Measurements from ENCODE around the gene CYFIP2. TPM values are rescaled to one million over a fixed set of nuclear protein-coding genes. Genes with fewer than 3 reads are reported as not detected.

CYFIP2 gene
- polyA plus RNA-seq, 4 donors: 101 to 138 (median 116) TPM

DNA sequence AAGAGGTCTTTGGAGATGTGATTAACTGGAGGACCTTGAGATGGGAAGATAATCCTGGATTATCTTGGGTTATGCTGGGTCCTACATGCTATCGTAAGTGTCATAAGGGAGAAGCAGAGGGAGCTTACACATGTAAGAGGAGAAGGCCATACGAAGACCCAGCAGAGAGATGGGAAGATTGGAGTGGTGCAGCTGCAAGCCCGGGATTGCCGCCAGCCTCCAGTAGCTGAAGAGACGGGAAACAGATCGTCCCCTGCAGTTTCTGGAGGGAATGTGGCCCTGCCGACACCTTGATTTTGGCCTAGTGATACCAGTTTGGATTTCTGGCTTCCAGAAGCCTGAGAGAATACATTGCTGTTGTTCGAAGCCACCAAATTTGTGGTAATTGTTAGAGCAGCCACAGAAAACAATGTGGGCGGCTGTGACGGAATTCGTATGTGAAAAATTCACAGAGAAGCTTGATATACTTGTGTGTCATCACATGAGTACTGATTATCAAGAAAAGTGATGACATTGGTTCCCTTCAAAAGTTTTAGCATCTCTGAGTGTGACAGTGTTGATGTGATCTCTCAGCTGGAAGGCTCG, 86.9 kb downstream of the CYFIP2 start:
- no peak for DNase-seq (ENCODE audit: low read depth in 4 of 4, low spot score in 2 of 4)

DNA sequence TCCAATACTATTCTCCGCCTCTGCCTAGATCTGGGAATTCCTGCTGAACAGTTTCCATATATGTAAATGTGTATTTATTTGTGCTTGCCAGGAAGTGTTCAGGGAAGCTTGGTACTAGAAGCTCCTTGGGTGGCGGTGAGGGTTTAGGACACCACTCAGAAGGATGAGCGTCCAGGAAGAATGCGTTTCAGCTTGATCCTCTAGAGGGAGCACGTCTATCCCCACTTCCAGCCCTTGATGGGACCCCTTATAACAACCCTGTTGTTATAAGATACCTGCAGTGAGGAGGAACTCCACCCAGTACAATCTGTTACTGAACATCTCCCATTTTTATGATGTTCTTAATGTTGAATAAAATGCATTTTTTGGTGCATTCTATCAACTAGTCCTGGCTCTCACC, 88.9 kb downstream of the CYFIP2 start:
- DNase-seq (ENCODE audit: low read depth in 4 of 4, low spot score in 2 of 4): no peak

DNA sequence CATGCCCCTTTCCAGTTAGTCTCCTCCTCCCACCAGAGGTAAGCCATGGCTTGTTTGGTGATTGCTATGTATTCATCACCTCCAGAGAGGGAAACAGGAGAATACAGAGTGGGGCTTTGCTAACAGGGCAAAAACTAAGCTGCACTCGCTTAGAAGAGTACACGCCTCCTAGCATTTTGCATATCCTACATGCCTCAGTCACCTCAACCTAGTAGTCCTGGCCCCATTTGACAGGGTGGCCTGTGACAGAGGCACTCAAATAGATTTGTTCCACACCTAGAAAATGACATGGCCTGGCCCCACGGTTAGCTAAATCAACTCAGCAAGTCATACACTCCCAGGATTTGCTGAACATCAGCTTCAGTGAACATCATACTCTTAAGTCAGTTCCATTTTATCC, 90.7 kb downstream of the CYFIP2 start:
- DNase-seq (ENCODE audit: low read depth in 4 of 4, low spot score in 2 of 4): no peak

DNA sequence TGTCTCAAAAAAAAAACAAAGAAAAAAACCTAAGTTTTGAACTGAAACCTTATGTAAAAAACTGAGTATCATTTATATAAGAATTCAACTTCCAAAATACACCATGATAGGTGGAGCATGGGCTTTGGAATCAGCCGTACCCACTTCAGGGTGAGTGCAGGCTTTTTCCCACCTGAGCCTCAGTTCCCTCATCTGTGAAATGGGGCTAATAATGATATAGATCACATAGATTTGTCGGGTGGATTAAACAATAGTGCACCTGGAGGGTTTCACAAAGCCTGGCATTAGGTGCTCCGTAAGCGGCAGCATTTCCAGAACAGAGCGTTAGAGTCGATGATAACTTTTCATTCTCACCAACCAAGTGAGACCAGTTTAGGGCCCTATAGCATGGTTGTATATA, 91.9 kb downstream of the CYFIP2 start:
- no peak for DNase-seq (ENCODE audit: low read depth in 4 of 4, low spot score in 2 of 4)

DNA sequence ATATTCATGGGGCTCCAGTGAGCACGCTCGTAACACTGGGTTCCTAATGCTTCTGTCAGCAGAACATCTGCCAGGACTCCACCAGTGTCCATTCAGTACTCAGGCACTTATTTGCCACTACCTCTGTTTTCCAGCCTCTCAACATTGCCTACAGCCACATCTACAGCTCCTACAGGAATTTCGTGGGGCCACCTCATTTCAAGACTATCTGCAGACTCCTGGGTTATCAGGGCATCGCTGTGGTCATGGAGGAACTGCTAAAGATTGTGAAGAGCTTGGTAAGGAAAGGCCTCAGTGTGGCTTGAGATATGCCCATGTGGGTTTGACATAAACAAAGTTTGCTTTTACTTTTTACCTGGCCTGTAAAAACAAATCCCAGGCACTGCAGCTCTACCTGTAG, 92.9 kb downstream of the CYFIP2 start:
- DNase-seq (ENCODE audit: low read depth in 4 of 4, low spot score in 2 of 4): no peak

DNA sequence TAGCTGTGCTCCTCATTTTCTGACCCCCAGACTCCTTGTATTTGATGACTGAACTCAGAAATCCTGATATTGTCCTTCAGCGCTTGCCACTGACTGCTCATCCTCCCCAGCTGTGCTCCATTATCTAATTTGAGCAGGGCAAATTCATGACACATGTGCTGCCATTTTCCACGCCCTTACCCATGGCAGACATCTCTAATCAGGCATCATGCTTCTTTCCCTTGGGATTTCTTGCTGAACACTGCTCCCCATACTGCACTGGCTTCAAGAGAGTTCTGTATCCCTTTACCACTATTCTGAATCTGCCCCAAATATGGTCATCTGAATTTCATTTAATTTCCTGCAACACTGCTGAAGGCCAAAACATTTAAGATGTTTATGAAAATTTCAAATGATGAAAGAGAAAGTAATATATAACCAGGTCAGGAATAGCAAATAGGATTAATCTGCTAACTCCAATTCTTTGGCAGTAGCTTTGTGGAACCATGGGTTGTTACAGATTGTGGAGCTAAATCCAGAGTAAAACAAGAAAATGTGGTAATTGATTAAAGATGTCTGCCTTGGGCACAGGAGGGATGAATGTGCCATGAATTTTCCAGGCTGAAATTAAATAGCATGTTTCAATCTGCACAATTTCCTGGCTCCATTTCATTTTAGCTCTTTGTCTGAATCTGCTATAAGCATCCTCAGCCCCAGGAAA, 93.6 kb downstream of the CYFIP2 start:
- no peak for DNase-seq (ENCODE audit: low read depth in 4 of 4, low spot score in 2 of 4)

DNA sequence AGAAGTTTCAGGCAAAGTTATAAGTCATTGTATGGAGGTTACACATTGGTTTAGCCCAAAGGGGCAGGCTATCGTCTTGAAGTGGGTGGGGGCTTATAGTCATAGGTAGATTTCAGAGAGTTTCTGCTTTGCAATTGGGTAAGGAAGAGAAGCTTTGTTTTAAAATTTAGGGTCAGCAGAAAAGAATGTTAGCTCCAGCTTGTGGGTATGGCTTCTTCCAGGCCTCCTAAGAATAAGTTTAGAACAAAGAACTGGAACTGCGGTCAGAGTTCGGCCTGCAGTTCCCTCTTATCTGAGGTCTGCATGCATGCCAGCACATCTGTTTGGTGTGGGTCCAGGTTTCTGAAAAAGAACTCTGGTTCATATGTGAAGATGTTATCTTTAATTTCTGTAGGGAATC, 96.1 kb downstream of the CYFIP2 start:
- no peak for DNase-seq (ENCODE audit: low read depth in 4 of 4, low spot score in 2 of 4)

DNA sequence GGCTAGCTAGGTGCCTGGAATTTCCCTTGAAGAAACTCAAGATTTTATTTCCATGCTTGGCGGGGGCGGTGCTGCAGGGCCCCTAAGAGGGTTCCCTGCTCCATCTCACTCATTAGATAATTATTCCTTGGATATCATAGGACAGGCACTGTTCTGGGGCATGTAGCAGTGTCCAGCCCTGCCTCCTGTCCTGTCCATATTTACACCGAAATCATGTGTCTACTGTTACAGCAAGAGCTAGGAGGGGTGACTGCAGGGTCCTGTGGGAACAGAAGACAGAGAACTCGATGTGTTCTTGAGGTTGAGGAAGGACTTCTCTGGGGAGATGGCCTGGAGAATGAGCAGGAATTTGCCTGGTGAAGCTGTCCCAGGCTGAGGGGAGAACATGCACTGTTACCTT, 96.6 kb downstream of the CYFIP2 start:
- no peak for DNase-seq (ENCODE audit: low read depth in 4 of 4, low spot score in 2 of 4)

DNA sequence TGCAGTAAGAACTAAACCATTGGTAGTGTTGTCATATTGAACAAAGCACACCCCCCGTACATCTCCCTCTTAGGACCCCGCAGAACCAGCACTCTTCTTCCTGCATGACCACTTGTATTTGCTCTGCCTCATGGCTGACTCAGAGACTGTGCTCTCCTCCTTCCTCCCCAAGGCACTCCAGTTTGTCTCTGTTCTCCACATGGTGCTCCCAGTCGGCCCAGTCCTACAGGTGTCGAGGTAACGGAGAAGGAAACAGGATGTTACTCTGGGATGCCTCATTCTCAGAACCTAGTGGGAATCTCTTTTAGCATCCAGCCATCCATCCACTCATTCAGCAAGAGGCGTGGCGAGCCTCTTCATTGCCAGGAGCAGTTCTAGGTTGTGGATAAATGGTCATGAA, 97.1 kb downstream of the CYFIP2 start:
- DNase-seq (ENCODE audit: low read depth in 4 of 4, low spot score in 2 of 4): no peak

DNA sequence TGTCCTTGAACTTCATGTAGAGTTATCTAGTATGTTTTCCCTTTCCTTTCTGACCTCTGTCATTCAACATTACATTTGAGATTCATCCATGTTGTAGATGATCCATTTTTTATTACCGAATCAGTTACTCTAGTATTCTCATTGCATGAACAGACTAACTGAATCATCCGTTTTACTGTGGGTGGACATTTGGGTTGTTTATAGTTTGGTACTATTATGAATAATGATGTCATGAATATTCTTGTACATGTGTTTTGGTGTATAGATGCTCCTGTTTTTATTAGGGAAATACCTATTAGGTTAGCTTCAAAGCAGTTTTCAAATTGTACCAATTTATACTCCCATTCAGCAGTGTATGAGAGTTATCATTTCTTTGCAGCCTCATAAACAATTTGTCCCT, 99.8 kb downstream of the CYFIP2 start:
- DNase-seq (ENCODE audit: low read depth in 4 of 4, low spot score in 2 of 4): no peak

DNA sequence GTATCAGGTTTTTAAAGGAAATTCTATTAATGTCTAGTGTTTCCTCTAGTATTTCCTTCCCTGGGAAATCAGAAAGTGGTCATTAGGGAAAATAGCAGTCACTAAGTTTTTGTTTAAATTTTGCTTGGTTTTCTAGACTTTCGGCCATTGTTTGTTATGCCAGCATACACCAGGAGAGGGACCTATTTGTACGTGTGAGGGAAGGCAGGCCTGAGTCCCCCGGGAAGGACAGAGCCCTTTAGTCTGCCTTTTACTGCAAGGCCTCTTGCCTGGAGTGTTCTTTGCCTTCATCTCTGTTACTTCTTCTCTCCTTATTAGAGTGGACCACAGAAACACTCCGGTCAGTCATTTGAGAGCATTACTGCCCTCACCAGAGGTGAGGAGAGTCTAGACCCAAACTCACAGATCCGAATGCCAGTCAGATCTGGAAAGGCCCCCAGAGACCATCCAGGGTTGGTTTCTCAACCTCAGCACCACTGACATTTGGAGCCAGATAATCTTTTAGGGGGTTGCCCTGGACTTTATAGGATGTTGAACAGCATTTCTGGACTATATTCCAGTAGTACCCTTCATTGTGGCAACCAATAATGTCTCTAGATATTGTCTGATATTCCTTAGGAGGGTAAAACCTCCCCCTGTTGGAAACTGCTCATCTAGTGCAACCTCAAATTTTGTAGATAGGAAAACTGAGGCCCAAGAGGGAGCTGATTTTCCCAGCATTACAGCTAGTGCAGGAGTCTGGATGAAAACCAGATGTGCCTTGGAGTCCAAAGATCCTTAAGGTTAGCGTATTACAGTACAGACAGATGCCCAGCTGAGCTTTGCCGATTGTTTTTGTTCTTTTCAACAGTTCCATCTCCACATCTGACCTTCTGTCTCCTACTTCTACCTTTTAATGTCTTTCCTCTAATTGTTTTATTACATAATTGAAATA, 101.1 kb downstream of the CYFIP2 start:
- DNase-seq (ENCODE audit: low read depth in 4 of 4, low spot score in 2 of 4): no peak

DNA sequence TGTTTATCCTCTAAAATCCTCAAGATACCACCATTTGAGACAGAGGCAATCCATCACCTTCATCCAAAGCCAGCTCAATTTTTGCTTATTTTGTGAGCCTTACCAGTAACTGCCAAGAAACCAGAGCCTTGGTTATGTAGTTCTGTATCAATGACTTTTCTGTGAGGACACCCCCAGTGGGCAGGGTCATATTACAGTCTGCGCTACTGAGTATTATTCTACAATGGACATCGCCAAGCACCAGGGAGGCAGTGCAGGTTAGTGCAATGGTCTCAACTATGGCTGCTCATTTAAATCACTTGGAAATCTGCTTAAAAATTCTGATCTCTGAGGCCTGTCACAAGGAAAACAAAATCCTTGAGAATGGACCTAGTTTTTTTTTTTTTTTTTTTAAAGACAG, 103.6 kb downstream of the CYFIP2 start:
- no peak for DNase-seq (ENCODE audit: low read depth in 4 of 4, low spot score in 2 of 4)

DNA sequence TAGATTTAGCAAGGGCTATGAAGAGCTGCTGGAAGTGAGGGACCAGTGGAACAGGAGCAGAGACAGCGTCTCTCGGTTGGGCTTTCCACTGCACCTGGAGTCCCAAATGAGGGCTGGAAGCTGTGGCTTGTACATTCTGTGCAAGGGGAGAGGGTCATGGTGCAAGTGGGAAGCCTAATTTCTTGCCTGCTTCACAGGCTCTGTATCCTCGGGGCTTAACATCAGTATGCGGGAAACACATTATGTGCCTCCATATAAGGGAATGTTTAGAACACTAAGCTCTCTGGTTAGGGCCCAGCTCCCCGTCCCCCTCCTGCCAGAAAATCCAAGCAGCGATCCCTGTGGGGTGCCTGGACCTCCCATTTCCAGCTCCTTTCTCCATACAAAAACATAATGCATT, 105.0 kb downstream of the CYFIP2 start:
- DNase-seq (ENCODE audit: low read depth in 4 of 4, low spot score in 2 of 4): no peak

DNA sequence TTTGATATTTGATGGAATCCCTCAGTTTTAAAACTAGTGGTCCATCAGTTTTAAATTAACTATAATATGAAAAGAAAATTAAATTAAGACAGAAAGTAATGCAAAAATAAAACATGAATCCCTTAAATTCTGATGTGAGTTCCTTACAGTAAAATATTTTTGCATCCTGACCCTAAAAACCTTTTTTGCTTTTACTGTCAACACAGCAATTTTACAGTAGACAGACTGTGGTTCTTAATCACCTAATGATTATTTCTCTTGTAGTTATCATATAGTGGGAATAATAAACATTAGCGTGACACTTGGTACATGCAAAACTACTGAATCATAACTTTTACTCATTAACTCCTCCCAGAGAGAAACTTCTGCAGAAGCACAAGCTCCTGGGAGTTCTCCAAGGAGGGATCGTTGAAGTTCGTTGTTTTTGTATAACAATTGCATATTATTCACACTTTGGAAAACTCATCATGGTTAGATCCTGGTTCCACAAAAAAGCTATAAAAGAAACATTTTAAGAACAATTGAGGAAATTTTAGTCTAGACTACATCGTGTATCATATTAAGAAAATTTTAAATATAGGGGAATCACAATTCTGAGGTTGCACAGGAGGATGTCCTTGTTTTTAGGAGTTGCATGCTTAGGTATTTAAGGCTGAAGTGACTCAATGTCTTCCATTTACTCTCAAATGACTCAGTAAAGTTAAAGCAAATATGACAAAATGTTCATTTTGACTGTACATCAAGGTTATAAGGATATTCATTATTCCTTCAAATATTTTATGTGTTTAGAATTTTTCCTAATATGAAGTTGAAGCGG, 105.9 kb downstream of the CYFIP2 start:
- no peak for DNase-seq (ENCODE audit: low read depth in 4 of 4, low spot score in 2 of 4)

DNA sequence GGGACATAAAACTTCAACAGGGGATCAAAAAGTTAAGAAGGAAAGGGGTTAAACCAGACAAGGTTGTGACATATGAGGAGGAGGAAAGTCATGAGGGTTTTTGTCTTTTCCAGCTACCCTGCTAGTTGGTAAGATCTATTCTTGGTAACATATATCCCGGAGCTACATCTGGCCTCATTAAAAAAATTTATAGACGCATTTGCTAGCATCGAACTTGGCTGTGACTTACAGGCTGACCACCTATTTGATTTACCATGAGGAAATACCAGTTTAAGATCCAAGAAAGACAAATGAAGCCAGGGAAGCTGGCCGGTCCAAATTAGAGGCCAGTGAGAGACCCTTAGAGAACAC, 106.5 kb downstream of the CYFIP2 start:
- no peak for DNase-seq (ENCODE audit: low read depth in 4 of 4, low spot score in 2 of 4)

DNA sequence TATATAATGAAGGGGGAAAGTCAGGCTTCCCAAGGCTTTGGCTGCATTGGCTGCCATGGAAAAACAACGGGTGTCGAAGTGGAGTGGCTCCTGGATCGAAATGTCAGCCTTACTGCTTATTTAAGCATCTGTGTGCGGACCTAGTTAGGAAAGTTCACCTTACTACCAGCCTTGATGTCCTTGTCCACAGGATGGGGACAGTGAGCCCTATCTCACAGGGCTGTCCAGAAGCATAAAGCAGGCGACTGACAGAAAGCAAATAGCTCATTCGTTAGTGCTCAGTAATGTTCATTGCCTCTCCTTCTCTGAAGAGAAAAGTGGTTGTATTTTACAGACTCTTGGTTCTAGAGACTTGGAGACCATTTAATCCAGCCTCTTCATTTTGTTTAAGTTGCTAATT, 112.6 kb downstream of the CYFIP2 start:
- DNase-seq (ENCODE audit: low read depth in 4 of 4, low spot score in 2 of 4): no peak

DNA sequence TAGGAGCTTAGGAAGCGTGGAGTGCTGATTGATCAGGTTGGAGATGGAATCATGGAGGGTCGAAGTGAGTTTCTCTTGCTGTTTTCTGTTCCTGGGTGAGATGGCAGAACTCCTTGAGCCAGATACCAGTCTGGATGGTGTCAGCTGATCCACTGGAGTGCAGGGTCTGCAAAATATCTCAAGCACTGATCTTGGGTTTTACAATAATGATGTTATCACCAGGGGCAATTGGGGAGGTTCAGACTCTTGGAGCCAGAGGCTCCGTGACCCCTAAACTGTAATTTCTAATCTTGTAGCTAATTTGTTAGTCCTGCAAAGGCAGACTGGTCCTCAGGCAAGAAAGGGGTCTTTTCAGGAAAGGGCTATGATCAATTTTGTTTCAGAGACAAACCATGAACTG, 114.1 kb downstream of the CYFIP2 start:
- no peak for DNase-seq (ENCODE audit: low read depth in 4 of 4, low spot score in 2 of 4)

DNA sequence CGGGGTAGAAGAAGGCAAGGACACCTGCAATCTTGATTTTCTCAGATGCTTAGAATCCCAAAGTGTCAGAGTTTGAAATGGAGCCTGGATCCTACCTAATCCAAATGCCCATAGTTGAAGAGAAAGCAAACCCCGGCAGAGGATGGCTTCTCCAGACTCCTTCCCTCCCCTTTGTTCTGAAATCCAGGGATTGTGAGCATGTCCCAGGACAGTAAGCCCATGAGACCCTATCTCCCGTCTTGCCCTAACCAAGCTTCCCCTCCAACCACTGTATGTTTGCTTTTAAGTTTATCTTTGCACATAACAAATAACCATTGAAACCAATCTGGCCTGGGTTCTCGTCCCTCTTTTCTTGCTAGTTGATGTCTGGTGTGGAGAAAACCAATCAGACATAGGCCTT, 115.8 kb downstream of the CYFIP2 start:
- DNase-seq (ENCODE audit: low read depth in 4 of 4, low spot score in 2 of 4): no peak

DNA sequence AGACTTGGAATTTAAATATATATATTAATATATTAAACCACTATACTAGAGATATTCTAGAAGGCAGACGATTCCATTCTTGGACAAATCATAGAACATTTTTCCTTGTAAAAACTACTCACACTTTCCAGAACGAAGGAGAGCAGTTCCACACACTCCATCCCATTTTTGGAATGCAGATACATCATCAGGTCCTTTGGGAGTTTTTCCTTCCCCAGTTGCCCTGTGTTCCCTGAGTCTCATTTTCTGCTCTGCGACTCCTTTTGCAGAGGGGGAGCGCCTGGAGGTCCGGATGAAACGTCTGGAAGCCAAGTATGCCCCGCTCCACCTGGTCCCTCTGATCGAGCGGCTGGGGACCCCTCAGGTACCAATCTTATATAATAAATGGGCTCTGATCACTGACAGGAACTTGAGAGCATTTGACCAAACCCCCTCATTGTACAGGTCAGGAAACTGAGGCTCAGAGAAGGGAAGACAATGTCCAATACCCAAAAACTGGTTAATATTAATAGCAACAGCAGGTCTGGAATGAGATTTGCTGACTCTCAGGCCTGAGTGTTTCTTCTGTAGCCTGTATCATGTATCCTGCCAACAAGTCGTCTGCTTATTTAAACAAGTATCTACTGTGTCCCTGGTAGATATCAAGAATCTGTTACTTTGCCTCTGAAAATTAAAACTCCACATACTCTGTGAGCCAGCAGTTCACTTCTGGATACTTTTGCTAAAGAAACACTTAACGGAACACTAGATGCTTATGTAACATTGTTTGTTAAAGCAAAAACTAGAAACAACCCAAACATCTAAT, 117.3 kb downstream of the CYFIP2 start:
- DNase-seq (ENCODE audit: low read depth in 4 of 4, low spot score in 2 of 4): no peak
